Suprapubic skin (tissue), 3 donors: Measurements from ENCODE around the gene PATL1.
"Not testable (repeated sequence)": the region's sequence is repeated elsewhere in the genome, so short reads cannot be mapped to it uniquely, and the experiment has no call there.

Experiments
- CTCF ChIP-seq, 2 donors: fragments of 200-600 bp in 1 of 2; fragments of 450-650 bp in 1 of 2; sonication (generic) in 1 of 2; IDR thresholded peaks; one replicate each; pipeline ENCODE4 v1.5.1; 2016 to 2019; ENCODE audit warnings: antibody characterized with exemption in 2 of 2, mild to moderate bottlenecking in 1 of 2, moderate library complexity in 1 of 2
- POLR2AphosphoS5 ChIP-seq, 3 donors: sonication (generic); formaldehyde crosslinking; IDR thresholded peaks; one replicate each; pipeline ENCODE4 v1.6.1; 2017; ENCODE audit warnings: antibody characterized with exemption in 3 of 3

- TF ChIP-seq CTCF, POLR2AphosphoS5 (IDR thresholded peaks at IDR 0.05): not testable (repeated sequence)
Observed at GRCh38 chr11:59681260-59681725, 12.5 kb upstream of the PATL1 start.
